Kasumi-1 (cell line): Measurements from ENCODE around the gene GP2.

Source experiments
- DNase-seq, 2 experiments: peaks; one replicate each; lab custom pipeline; 2025; lab: John Stamatoyannopoulos, UW

Gene GP2

GRCh38 chr16:20327444-20328041 lies at the start of gene GP2:
GP2 (minus strand) TSS chr16:20327513; CDS start chr16:20326431, 1,082 bp downstream.
- DNase-seq = no peak

- no peak for DNase-seq
These were observed 45.4 kb upstream of the GP2 start for GRCh38 chr16:20372701-20373100.

DNA sequence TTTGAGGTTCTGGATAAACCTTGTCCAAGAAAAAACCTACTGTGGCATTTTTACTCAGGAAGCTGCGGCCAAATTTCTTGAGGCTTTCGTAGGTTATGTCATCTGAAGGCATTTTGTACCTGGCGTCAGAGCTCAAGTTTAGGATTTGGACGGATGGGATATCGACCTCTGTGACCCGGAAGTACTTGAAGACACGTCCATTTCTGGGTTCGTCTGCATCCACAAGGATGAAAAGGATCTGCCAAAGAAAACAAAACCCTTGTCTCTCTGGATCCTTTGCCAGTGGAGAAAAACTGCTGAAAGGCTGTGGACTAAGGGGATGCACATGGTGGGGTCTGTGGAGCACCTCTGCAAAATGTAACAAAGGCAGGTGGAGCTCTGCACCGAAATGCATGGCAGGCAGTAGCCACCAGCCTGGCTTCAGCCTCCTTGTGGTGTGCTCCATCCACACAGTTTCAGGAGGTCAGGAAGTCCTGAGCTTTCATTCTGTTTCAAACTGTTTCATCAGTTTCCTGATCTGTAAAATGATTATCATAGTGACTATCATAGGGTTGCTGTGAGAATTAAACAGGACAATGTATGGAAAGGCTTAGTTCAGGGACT lies 42.2 kb upstream of the GP2 start:
- DNase-seq = no peak

GRCh38 chr16:20364051-20364450 lies 36.7 kb upstream of the GP2 start:
- DNase-seq = no peak

DNA sequence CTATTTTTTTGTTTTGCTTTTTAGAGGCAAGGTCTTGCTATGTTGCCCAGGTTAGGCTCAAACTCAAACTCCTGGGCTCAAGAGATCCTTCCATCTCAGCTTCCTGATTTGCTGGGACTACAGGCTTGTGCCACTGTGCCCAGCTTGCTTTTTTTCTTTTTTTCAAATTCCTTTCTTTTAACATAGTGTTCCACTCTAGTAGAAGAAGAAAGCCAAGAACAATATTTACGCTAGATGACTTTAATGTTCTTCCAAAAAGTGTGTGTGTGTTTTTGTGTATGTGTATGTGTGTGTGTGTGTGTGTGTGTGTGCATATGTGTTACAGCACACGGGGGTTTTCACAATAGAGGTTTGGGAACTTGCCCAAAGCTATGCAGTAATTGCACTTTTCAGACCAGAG lies 35.9 kb upstream of the GP2 start:
- DNase-seq = no peak

GRCh38 chr16:20359997-20360396 lies 32.7 kb upstream of the GP2 start:
- no peak for DNase-seq

DNA sequence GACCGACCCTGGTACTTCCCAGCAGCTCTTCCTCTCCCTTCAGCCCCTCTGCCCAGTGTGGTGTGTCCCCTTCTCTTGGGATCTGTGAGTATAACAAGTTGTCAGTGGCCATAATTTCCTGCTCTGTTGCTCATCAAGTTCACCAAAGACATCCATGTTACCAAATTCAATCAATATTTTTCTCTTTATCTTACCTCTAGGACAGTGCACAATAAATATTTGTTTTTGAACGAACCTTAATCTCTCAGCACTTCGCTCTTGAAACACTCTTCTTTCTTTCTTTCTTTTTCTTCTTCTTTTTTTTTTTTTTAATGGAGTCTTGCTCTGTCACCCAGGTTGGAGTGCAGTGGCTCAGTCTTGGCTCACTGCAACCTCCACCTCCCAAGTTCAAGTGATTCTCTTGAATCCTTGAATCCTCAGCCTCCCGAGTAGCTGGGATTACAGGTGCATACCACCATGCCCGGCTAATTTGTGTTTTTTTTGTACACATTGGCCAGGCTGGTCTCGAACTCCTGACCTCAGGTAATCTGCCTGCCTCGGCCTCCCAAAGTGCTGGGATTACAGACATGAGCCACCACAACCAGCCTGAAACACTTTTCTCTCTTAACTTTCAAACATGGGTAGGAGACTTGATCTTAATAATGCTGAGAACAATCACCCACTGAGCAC lies 27.9 kb upstream of the GP2 start:
- DNase-seq = no peak

GRCh38 chr16:20353379-20353778 lies 26.1 kb upstream of the GP2 start:
- DNase-seq = no peak

- DNase-seq = no peak
These were observed 25.3 kb upstream of the GP2 start, which contains the start of gene UMOD for GRCh38 chr16:20352615-20353014. UMOD (minus strand) TSS chr16:20352715; CDS start chr16:20350737, 1,978 bp downstream.

DNA sequence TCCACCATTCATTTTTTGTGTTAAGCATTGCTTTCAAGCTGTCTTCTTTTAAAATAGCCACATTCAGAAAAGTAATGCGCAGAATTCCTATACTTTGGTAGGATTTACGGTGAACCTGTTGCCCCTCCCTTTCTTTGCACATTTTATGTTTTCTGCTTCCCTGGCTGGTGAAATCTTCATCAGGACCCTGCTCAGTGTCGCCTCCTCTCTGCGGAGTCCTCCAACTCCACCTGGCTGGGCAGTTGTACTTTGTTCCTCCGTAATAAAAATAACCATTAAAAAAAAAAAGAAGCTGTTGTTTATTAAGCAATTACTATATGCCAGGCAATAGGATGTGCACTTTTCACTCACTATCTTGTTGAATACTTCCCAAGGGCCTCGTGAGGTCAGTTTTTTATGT lies 22.3 kb upstream of the GP2 start:
- no peak for DNase-seq

DNA sequence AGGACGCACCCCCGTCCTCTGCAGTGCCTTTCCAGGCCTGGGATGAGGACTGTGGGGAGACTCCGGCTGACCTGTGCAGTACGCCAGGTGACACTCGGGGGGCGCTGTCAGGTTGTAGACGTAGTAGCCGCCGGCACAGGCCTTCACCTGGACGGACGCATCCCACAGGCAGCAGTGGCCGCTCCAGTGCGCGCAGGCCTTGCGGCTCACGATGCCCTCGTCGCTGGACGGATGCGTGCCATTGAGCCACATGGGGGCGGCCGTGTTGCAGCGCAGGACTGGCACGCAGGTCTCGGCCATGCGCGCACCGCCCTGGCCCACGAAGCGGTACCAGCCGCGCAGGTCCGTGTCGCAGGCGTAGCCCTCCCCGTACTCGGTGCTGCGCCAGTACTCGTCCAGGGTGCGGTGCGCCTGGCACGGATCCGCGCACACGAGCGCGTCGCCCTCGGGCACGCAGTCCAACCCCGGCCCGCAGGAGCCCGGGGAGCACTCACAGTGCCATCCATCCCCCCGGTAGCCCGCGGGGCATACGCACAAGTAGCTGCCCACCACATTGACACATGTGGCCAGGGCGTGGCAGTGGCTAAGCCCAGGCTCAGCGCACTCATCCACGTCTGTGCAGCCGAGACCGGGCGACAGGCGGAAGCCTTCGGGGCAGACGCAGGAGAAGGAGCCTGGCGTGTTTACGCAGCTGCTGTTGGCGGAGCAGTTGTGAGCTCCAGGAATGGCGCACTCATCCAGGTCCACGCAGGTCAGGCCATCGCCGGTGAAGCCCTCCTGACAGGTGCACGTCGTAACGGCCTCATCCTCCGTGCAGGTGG lies 21.3 kb upstream of the GP2 start:
- no peak for DNase-seq

DNA sequence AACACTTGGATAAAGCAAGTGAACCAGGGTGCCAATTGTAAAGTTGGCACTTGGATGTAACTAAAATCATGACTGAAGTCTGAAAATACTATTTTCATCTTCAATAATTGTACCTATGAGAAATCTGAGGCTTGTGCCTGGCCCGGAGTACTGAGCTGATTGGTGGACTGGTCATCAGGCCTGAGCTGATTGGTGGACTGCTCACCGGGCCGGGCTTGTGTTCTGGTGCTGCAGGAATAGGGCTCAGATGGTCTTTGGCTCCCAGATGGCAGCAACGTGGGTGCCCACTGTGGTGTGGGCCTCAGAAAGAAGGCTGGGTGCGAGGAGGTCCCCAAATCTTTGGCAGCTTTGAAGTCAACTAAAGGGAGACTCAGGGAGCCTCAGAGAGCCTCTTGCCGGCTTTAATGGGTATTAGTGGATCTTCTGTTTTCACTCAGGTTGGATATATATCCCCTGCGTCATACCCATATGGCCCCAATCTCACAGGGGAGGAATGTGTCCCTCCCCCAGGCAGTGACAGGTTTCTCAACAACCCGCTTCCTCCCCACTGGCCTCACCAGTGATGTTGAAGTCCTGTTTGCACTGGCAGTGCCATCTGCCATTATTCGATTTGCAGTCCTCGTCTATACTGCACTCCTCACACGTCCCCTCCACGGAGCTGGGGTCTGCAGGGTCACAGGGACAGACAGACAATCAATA lies 20.5 kb upstream of the GP2 start:
- no peak for DNase-seq

DNA sequence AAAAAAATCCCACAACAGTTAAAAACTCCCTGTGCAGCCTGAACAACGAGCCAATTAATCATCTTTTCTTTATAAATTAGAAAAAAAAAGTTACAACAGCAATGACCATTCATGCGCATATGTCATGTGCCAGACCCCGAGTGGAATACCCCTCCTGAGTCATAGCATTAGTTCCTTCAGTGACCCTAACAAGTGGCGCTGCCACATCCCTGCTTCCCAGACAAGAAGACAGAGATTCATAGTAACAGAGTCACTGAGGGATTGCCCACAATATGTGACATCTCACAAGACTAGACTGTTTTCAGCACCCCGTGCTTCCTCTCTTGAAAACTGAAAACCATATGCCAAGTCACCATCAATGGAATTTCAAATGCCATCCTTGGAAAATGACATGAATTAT lies 17.3 kb upstream of the GP2 start:
- DNase-seq = no peak

DNA sequence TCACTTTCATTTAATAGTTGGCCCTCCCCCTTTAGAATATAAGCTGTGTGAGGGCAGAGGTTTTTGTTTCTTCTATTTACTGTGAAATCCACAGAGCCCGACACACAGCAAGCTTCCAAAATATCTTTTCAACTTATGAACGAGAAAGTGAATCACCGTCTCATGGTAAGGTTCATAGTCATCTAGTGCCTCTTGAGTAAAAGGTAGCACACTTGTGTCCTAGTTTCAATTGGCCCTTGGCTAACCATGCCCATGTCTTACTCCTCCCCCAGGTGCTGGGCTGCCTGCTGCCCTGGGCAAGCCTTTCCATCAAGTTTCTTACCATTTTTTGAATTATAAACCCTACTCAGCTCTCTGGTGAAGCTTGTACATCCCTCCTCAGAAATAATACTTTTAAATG lies 12.4 kb upstream of the GP2 start:
- no peak for DNase-seq

GRCh38 chr16:20336955-20337354 lies 9.6 kb upstream of the GP2 start:
- DNase-seq = no peak

DNA sequence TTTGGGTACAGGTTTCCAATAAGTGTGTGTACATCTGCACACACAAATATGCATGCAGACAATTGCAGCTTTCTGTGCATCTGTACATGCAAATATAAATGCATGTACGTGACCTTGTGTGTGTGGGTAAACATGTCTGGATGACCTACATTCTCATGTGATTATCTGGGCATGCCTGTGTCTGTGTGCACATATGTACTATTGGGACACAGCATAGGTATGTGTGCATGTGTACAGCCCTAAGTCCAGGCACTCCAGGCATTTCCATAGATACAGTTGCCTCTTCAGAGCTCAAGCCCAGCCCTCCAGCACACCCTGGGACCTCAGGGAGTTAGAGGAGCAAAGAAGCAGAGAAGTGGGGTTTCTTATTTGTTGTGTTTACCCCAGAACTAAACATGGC lies 7.1 kb upstream of the GP2 start:
- no peak for DNase-seq

- no peak for DNase-seq
These were observed 5.8 kb upstream of the GP2 start for GRCh38 chr16:20333120-20333519.

DNA sequence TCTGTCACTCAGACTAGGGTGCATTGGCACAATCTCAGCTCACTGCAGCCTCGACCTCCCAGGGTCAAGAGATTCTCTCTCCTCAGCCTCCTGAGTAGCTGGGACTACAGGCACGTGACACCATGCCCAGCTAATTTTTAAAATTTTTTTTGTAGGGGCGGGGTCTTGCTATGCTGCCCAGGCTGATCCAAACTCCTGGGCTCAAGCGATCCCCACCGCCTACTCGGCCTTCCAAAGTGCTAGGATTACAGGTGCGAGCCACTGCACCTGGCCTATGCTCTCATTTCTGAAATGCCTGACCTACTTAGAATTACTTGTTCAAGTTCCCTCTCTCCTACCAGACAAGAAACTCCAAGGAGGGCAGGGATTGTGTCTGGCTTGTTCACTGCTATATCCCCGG lies 5.1 kb upstream of the GP2 start:
- no peak for DNase-seq

GRCh38 chr16:20331635-20332034 lies 4.3 kb upstream of the GP2 start:
- DNase-seq = no peak

GRCh38 chr16:20329392-20330138 lies 2.3 kb upstream of the GP2 start:
- DNase-seq = no peak

DNA sequence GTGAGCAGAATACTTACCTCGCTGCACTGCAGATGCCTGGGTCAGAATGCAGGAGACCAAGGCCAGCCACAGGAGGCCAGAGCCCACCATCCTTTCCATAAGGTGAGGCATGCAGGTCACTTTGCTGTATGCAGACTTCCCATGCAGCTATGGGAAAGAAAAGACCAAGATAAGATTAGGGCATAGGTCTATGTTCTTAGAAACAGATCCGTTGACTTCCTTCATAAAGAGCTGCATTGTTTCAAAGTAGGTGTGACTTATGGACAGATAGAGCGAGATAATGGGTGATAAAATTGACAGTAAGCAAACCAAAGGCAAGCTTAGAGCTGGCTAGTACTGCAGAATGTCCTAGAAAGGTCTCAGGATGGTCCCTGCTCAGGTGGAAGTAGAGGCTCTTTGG lies 992 bp downstream of the GP2 start:
- DNase-seq = no peak
